Esophagus muscularis mucosa (tissue), 4 donors: ENCODE measurements around the gene KCNE1.

Source experiments
- CTCF ChIP-seq, 3 experiments: fragments of 200-600 bp in 2 of 3; fragments of 450-650 bp in 1 of 3; sonication (generic) in 2 of 3; IDR thresholded peaks; one replicate each; pipeline ENCODE4 v1.5.1; 2017 to 2019; ENCODE audit warnings: antibody characterized with exemption in 3 of 3, mild to moderate bottlenecking in 2 of 3, moderate library complexity in 1 of 3
- EP300 ChIP-seq: sonication (generic); formaldehyde crosslinking; IDR thresholded peaks from one replicate; pipeline ENCODE4 v1.6.1; 2017; ENCODE audit warnings: antibody characterized with exemption
- POLR2A ChIP-seq: fragments of 450-650 bp; IDR thresholded peaks from one replicate; pipeline ENCODE4 v1.6.1; 2017; ENCODE audit warnings: antibody characterized with exemption, moderate library complexity, mild to moderate bottlenecking, low read depth
- POLR2AphosphoS5 ChIP-seq, 2 donors: sonication (generic); formaldehyde crosslinking; IDR thresholded peaks; one replicate each; pipeline ENCODE4 v1.6.1; 2017; ENCODE audit warnings: antibody characterized with exemption in 2 of 2

DNA sequence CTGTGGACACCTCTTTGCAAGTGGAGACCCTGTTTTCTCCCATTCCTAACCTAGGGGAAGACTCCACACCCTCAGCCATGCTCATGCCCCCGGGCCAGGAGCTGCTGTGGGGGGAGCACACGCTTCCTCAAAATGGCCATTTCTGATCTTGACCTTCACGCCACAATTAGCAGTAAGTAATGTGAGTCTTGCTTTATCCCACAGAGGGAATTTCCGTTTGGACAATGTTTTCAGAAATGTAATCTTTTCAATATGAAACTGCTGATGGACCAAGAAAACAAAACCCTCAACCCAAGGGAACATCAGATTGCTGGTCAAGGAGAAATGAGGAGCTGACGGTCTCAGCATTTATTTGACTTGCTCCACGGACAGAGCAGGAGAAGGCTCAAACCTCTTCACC, 8.3 kb upstream of the KCNE1 start:
- TF ChIP-seq CTCF (IDR thresholded peaks at IDR 0.05) (no peak), POLR2AphosphoS5 (IDR thresholded peaks at IDR 0.05) (no peak), EP300 (no peak), POLR2A (no peak)
